Measurements from ENCODE around the gene CCL15. TPM values are rescaled to one million over a fixed set of nuclear protein-coding genes. Genes with fewer than 3 reads are reported as not detected.

CCL15 gene
- total and polyA plus RNA-seq, 2 of the 13 experiments (the other 11 are each of a cell fraction or from before 2014, with no cell fraction given): 29.2 to 45.9 TPM

- TF ChIP-seq FOXP4 (CRISPR knock-in tag; IDR thresholded peaks at IDR 0.05) (no peak), NFE2L2 (IDR thresholded peaks at IDR 0.05; ENCODE audit: low read length) (no peak), ZFP91 (CRISPR knock-in tag; IDR thresholded peaks at IDR 0.05; ENCODE audit: borderline replicate concordance) (no peak), CBX2 (IDR thresholded peaks at IDR 0.05; ENCODE audit: low read depth, low read length) (no peak), CBX2 (CRISPR knock-in tag; IDR thresholded peaks at IDR 0.05; ENCODE audit: low read depth) (no peak), HBP1 (CRISPR knock-in tag; IDR thresholded peaks at IDR 0.05; ENCODE audit: low read depth) (no peak), ZNF564 (CRISPR knock-in tag; IDR thresholded peaks at IDR 0.05) (no peak), NRL (CRISPR knock-in tag; IDR thresholded peaks at IDR 0.05; ENCODE audit: borderline replicate concordance) (no peak), ZGPAT (CRISPR knock-in tag; IDR thresholded peaks at IDR 0.05) (no peak), ZNF609 (CRISPR knock-in tag; IDR thresholded peaks at IDR 0.05; ENCODE audit: borderline replicate concordance) (no peak; the same call in 1 of the 2 replicates), ZNF776 (CRISPR knock-in tag; IDR thresholded peaks at IDR 0.05) (no peak), DMAP1 (CRISPR knock-in tag; IDR thresholded peaks at IDR 0.05) (no peak), HMG20A (CRISPR knock-in tag; IDR thresholded peaks at IDR 0.05; ENCODE audit: borderline replicate concordance) (no peak; the same call in 1 of the 2 replicates), MLLT10 (CRISPR knock-in tag; IDR thresholded peaks at IDR 0.05) (no peak), MAX (IDR thresholded peaks at IDR 0.05) (no peak), GLI4 (CRISPR knock-in tag; IDR thresholded peaks at IDR 0.05; ENCODE audit: borderline replicate concordance) (no peak), CENPX (CRISPR knock-in tag; IDR thresholded peaks at IDR 0.05) (no peak), MEIS2 (CRISPR knock-in tag; IDR thresholded peaks at IDR 0.05) (no peak)
Observed at GRCh38 chr17:35981246-35981645, 20.1 kb downstream of the CCL15 start, which contains the start of gene CCL16 (continued).
